NCI-H446 (cell line): ENCODE data around the gene OR6C2.
"Not testable (repeated sequence)": the region's sequence is repeated elsewhere in the genome, so short reads cannot be mapped to it uniquely, and the experiment has no call there.

ENCODE experiments used
- DNase-seq, 2 experiments: peaks; one replicate each; lab custom pipeline; 2025; lab: John Stamatoyannopoulos, UW

The OR6C2 gene

GRCh38 chr12:55472264-55472663 is 28.4 kb downstream of the OR6C2 start:
- no peak for DNase-seq

- DNase-seq, result not testable (repeated sequence)
Observed at GRCh38 chr12:55479136-55479535, 35.3 kb downstream of the OR6C2 start.

- not testable (repeated sequence) for DNase-seq
Observed at GRCh38 chr12:55484284-55484683, 40.4 kb downstream of the OR6C2 start.

- no peak for DNase-seq
Observed at GRCh38 chr12:55492078-55492477, 48.2 kb downstream of the OR6C2 start, which contains the start of gene OR6C68. OR6C68 (plus strand) TSS chr12:55492378; CDS start chr12:55492378, 0 bp downstream.

GRCh38 chr12:55495490-55495889 is 51.6 kb downstream of the OR6C2 start:
- DNase-seq, result no peak

GRCh38 chr12:55499231-55499630 is 55.4 kb downstream of the OR6C2 start:
- no peak for DNase-seq

GRCh38 chr12:55499810-55500252 is 56.0 kb downstream of the OR6C2 start:
- no peak for DNase-seq

GRCh38 chr12:55501601-55502000 is 57.7 kb downstream of the OR6C2 start:
- DNase-seq, result no peak
